K562 (cell line): Measurements from ENCODE around the gene MCL1. TPM values are rescaled to one million over a fixed set of nuclear protein-coding genes. Genes with fewer than 3 reads are reported as not detected.

Experiments used
- BDP1 ChIP-seq: IDR thresholded peaks from 3 replicates; pipeline ENCODE4 v1.6.1; 2011; ENCODE audit not compliant: insufficient read length, insufficient read depth
- E2F4 ChIP-seq: sonication (generic); formaldehyde crosslinking; IDR thresholded peaks from 2 replicates; pipeline ENCODE4 v1.8.0; 2022; ENCODE audit warnings: mild to moderate bottlenecking, low read depth, missing genetic modification reagents
- EHMT2 ChIP-seq: fragments of 450-650 bp; IDR thresholded peaks from 2 replicates; pipeline ENCODE4 v1.6.1; 2018; ENCODE audit warnings: antibody characterized with exemption
- GTF2E2 ChIP-seq: fragments of 200-800 bp; sonication (Bioruptor generic); IDR thresholded peaks from 2 replicates; pipeline ENCODE4 v1.6.1; 2016; ENCODE audit warnings: missing genetic modification characterization, missing compliant biosample characterization
- KDM2B ChIP-seq: fragments of 250-450 bp; sonication (Bioruptor Pico); IDR thresholded peaks from 2 replicates; pipeline ENCODE4 v1.8.0; 2021; ENCODE audit warnings: mild to moderate bottlenecking, moderate library complexity
- RERE ChIP-seq: sonication (generic); formaldehyde crosslinking; IDR thresholded peaks from 2 replicates; pipeline ENCODE4 v1.8.0; 2023; ENCODE audit warnings: missing genetic modification reagents, mild to moderate bottlenecking, borderline replicate concordance
- STAT6 ChIP-seq: sonication (generic); formaldehyde crosslinking; IDR thresholded peaks from 2 replicates; pipeline ENCODE4 v1.8.1; 2023; ENCODE audit warnings: mild to moderate bottlenecking, missing genetic modification reagents
- THRB ChIP-seq: fragments of 450-650 bp; formaldehyde crosslinking; conservative IDR thresholded peaks from 2 replicates; pipeline ENCODE4 v1.4.0; 2022; ENCODE audit warnings: mild to moderate bottlenecking, missing genetic modification characterization
- ZFP30 ChIP-seq: fragments of 250-450 bp; sonication (Bioruptor Pico); IDR thresholded peaks from 2 replicates; pipeline ENCODE4 v1.8.0; 2022; ENCODE audit warnings: moderate library complexity, mild to moderate bottlenecking, inconsistent platforms, borderline replicate concordance
- ZNF134 ChIP-seq: fragments of 250-450 bp; sonication (Bioruptor Pico); conservative IDR thresholded peaks from 2 replicates; pipeline ENCODE4 v1.4.0; 2020
- ZNF282 ChIP-seq: sonication (generic); formaldehyde crosslinking; IDR thresholded peaks from 2 replicates; pipeline ENCODE4 v1.8.1; 2023; ENCODE audit warnings: missing genetic modification reagents
- polyA plus RNA-seq, 8 experiments: library from polyadenylated mRNA; depleted of rRNA in 4 of 8; stranded (reverse) in 5 of 8; unstranded in 3 of 8; fragments of >200 nt; fragmentation: Nextera tagmentation in 2 of 8; fragmentation: Illumina TruSeq in 1 of 8; extraction: Ambion mirVana in 2 of 8; extraction: Trizol in 1 of 8; gene quantifications; 2 replicates each; pipeline versions ENCODE4 v1.2.1 to v1.2.3, GENCODE V29; 2011 to 2014; ENCODE audit warnings: inconsistent platforms in 1 of 8, missing spikeins in 1 of 8
- total RNA-seq, 7 experiments: library from RNA; depleted of rRNA in 6 of 7; stranded (reverse); fragments of >200 nt in 6 of 7; fragmentation: Illumina TruSeq in 2 of 7; extraction: Trizol in 2 of 7; gene quantifications; 2 replicates each; pipeline versions ENCODE4 v1.2.1 to v1.2.3, GENCODE V29; 2011 to 2021; ENCODE audit warnings: low replicate concordance in 1 of 7
- TF ChIP-seq, protein P1 (sequence below): sonication (generic); formaldehyde crosslinking; IDR thresholded peaks from 2 replicates; pipeline ENCODE4 v1.8.1; 2023; ENCODE audit warnings: mild to moderate bottlenecking, missing genetic modification reagents
- TF ChIP-seq, protein P2 (sequence below): fragments of 250-450 bp; sonication (Bioruptor Pico); IDR thresholded peaks from 2 replicates; pipeline ENCODE4 v1.5.0; 2020; ENCODE audit warnings: mild to moderate bottlenecking, borderline replicate concordance

Gene MCL1
- total and polyA plus RNA-seq, 9 of the 15 experiments (the other 6 are each of a cell fraction or from before 2014, with no cell fraction given), result 27.1 to 224 (median 138) TPM

GRCh38 chr1:150561974-150562445, 17.4 kb downstream of the MCL1 start (continued):
- no peak for TF ChIP-seq RERE (CRISPR knock-in tag)
- TF ChIP-seq, protein P1, sequence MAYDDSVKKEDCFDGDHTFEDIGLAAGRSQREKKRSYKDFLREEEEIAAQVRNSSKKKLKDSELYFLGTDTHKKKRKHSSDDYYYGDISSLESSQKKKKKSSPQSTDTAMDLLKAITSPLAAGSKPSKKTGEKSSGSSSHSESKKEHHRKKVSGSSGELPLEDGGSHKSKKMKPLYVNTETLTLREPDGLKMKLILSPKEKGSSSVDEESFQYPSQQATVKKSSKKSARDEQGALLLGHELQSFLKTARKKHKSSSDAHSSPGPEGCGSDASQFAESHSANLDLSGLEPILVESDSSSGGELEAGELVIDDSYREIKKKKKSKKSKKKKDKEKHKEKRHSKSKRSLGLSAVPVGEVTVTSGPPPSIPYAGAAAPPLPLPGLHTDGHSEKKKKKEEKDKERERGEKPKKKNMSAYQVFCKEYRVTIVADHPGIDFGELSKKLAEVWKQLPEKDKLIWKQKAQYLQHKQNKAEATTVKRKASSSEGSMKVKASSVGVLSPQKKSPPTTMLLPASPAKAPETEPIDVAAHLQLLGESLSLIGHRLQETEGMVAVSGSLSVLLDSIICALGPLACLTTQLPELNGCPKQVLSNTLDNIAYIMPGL (CRISPR knock-in tag), result no peak
- peak; percentile 83 for TF ChIP-seq GTF2E2 (tag)
- TF ChIP-seq STAT6 (CRISPR knock-in tag), result no peak
- TF ChIP-seq KDM2B (CRISPR knock-in tag), result no peak
- no peak for TF ChIP-seq ZFP30
- TF ChIP-seq BDP1, result no peak
- TF ChIP-seq EHMT2, result no peak
- TF ChIP-seq E2F4, result no peak
- TF ChIP-seq, protein P2, sequence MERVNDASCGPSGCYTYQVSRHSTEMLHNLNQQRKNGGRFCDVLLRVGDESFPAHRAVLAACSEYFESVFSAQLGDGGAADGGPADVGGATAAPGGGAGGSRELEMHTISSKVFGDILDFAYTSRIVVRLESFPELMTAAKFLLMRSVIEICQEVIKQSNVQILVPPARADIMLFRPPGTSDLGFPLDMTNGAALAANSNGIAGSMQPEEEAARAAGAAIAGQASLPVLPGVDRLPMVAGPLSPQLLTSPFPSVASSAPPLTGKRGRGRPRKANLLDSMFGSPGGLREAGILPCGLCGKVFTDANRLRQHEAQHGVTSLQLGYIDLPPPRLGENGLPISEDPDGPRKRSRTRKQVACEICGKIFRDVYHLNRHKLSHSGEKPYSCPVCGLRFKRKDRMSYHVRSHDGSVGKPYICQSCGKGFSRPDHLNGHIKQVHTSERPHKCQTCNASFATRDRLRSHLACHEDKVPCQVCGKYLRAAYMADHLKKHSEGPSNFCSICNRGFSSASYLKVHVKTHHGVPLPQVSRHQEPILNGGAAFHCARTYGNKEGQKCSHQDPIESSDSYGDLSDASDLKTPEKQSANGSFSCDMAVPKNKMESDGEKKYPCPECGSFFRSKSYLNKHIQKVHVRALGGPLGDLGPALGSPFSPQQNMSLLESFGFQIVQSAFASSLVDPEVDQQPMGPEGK (CRISPR knock-in tag), result 0 out of 2 replicates have a peak, but pooled peaks have one; percentile 61
- TF ChIP-seq THRB (CRISPR knock-in tag), result no peak
- TF ChIP-seq ZNF134 (CRISPR knock-in tag), result no peak
- TF ChIP-seq ZNF282 (CRISPR knock-in tag), result no peak
